ENCODE results near the gene PCK1.

Gene PCK1

DNA sequence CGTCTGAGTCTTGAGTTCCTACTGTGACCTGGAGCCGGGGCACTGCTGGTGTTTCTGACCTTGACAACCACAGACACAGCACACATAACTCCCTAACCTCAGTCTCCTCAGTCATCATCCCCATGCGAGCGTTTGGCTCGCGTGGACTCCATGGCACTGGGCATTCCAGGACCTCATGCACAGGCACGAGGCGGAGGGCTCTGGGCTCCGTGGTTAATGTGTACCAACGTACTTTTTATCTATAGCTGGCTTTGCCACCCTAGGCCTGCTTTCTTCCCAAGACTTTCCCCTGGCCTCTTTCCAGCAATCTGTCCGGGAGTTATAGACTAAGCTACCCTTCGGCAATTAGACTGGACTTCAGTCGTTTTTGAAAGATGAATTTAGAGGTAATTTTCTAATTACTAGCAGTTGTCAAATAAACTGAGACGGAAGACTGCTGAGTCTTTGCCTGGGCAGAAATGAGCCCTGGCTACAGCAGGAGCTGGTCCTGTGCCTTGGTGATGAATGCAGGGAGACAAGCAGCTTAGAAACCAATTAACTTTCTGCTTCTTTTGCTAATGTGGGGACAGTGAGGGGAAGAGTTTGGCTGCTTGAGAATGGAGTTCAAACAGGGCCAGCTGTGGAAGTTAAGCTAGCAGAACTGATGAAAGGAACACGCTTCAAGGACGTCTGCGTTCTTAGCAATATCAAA, 19.9 kb upstream of the PCK1 start:
- no peak for DNase-seq (ENCODE audit: extremely low spot score)
- POLR2A ChIA-PET, result no interaction called here

GRCh38 chr20:57543754-57544153, 17.2 kb upstream of the PCK1 start:
- no peak for DNase-seq (ENCODE audit: extremely low spot score)
- CTCF ChIA-PET, result no interaction called here
- POLR2A ChIA-PET, result no interaction called here
- TF ChIP-seq, protein P1, sequence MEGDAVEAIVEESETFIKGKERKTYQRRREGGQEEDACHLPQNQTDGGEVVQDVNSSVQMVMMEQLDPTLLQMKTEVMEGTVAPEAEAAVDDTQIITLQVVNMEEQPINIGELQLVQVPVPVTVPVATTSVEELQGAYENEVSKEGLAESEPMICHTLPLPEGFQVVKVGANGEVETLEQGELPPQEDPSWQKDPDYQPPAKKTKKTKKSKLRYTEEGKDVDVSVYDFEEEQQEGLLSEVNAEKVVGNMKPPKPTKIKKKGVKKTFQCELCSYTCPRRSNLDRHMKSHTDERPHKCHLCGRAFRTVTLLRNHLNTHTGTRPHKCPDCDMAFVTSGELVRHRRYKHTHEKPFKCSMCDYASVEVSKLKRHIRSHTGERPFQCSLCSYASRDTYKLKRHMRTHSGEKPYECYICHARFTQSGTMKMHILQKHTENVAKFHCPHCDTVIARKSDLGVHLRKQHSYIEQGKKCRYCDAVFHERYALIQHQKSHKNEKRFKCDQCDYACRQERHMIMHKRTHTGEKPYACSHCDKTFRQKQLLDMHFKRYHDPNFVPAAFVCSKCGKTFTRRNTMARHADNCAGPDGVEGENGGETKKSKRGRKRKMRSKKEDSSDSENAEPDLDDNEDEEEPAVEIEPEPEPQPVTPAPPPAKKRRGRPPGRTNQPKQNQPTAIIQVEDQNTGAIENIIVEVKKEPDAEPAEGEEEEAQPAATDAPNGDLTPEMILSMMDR (IDR thresholded peaks at IDR 0.05; ENCODE audit: control extremely low read depth, extremely low read depth, low read depth, missing control alignments), result no peak

More for the DNA sequence above, 19.9 kb upstream of the PCK1 start:
- TF ChIP-seq, protein P1 (IDR thresholded peaks at IDR 0.05; ENCODE audit: control extremely low read depth, extremely low read depth, low read depth, missing control alignments), result no peak
- CTCF ChIA-PET, result interaction anchor here (1.3 to 1.8 kb wide), 4 partner anchors 10 to 669 kb away, joined by 3 to 4 read pairs (median 3); no protein-coding TSS in a partner anchor

GRCh38 chr20:57544838-57545564, 15.9 kb upstream of the PCK1 start:
- ChIA-PET POLR2A (no interaction called here), CTCF (no interaction called here)
- TF ChIP-seq, protein P1 (IDR thresholded peaks at IDR 0.05; ENCODE audit: control extremely low read depth, extremely low read depth, low read depth, missing control alignments), result no peak
- no peak for DNase-seq (ENCODE audit: extremely low spot score)

DNA sequence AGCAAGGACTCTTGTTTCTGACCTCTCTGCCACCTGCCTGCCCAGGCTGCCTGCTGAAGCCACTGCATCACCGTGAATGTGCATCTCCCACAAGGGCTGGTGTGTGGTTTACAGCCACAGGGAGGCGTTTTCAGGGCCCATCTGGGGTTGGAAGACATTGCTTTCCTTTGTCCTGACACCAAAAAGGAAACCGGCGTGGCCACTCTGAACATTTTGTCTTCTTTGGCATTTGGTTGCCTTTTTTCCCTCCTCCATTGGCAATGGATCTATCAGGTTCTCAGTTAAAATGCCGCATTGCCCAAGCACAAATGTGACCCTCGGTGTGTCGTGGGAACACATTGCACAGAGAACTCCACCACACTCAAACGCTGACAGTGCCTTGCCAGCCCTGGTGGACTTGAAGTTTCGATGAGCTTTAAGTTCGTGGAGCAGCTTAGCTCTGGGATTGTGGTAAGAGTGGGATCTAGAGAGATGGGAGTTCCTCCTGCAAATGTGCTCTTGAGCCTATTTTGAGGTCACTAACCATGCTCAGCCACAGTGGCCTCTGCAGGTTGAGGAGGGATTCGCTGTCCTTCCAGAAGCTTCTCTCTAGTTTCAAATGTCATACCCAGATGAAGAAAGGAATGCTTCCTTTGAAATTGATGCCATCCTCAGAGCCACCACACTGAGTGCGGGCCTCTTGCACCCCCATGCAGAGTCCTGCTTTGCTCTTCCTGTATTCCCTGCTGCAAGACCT, 14.8 kb upstream of the PCK1 start:
- ChIA-PET CTCF (no interaction called here), POLR2A (no interaction called here)
- no peak for DNase-seq (ENCODE audit: extremely low spot score)
- TF ChIP-seq, protein P1 (IDR thresholded peaks at IDR 0.05; ENCODE audit: control extremely low read depth, extremely low read depth, low read depth, missing control alignments), result no peak

GRCh38 chr20:57546956-57547649, 13.8 kb upstream of the PCK1 start:
- POLR2A ChIA-PET, result no interaction called here
- TF ChIP-seq, protein P1 (IDR thresholded peaks at IDR 0.05; ENCODE audit: control extremely low read depth, extremely low read depth, low read depth, missing control alignments), result no peak
- CTCF ChIA-PET, result no interaction called here
- no peak for DNase-seq (ENCODE audit: extremely low spot score)

Data from GM10248 (cell line).